ENCODE results near the gene PDZK1IP1.

The PDZK1IP1 gene, protein sequence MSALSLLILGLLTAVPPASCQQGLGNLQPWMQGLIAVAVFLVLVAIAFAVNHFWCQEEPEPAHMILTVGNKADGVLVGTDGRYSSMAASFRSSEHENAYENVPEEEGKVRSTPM

DNA sequence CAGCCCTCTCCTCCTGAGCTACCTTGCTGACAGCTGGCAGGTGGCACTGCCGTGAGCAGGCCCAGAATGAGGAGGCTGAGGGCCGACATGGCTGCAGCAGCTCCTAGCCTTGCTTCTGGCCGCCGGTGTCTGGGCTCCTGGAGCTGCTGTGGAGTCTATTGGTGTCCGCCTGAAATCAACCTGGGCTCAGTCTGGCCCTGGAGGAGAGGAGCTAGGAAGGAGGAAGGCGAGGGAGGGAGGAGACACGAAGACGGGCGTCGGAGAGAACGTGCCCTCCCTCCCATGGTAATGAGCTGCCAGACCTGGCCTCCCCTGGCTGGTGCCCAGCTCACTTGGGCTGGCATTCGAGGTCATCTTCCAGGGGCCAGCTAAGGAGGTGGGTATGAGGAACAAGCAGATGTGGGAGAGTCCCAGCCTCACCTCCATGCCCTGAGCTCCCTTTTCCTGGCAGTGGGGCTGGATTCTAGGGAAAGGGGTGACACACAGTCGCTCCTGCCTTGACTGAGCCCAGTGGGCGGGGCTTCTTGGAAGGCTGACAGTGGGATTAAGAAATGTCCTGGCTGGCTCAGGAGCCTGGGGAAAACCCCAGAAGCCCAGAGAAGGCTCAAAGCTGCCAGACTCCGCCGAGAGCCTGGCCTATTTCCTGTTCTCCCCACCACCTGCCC is at the start of gene PDZK1IP1:
PDZK1IP1 (minus strand) TSS at position 193 of the 665 bp plus-strand sequence; CDS start at position 89, 104 bp downstream.
- Histone ChIP-seq H3K4me1 (ENCODE audit: insufficient read depth, low read length) (no peaks in the 10 kb centered on the region), H3K27me3 (ENCODE audit: insufficient read depth, low read length, poor library complexity) (peaks cover 8% of the 10 kb centered on the region), H3K9ac (ENCODE audit: low read depth, low read length) (no peak within 1 kb of the TSS), H3K36me3 (ENCODE audit: insufficient read depth, low read length) (no peaks in the 10 kb centered on the region), H3K4me2 (ENCODE audit: insufficient read depth, low read length) (no peak within 1 kb of the TSS), H3K79me2 (ENCODE audit: insufficient read depth, low read length) (no peaks in the 10 kb centered on the region), H4K20me1 (ENCODE audit: insufficient read depth, low read length) (0 out of 2 replicates have a peak, but pooled peaks cover 2% of the 10 kb centered on the region), H3K27ac (ENCODE audit: low read length) (no peak within 1 kb of the TSS), H3K4me3 (ENCODE audit: low read depth in 1 of 2, low read length in 2 of 2) (no peak within 1 kb of the TSS), H2AFZ (ENCODE audit: low read depth, low read length) (no peak within 1 kb of the TSS), H3K9me3 (ENCODE audit: insufficient read depth, low read length, severe bottlenecking) (no peaks in the 10 kb centered on the region)
- DNase-seq: no peak
- no peak for ATAC-seq (ENCODE audit: insufficient read depth, low read depth)
- TF ChIP-seq, protein P1, sequence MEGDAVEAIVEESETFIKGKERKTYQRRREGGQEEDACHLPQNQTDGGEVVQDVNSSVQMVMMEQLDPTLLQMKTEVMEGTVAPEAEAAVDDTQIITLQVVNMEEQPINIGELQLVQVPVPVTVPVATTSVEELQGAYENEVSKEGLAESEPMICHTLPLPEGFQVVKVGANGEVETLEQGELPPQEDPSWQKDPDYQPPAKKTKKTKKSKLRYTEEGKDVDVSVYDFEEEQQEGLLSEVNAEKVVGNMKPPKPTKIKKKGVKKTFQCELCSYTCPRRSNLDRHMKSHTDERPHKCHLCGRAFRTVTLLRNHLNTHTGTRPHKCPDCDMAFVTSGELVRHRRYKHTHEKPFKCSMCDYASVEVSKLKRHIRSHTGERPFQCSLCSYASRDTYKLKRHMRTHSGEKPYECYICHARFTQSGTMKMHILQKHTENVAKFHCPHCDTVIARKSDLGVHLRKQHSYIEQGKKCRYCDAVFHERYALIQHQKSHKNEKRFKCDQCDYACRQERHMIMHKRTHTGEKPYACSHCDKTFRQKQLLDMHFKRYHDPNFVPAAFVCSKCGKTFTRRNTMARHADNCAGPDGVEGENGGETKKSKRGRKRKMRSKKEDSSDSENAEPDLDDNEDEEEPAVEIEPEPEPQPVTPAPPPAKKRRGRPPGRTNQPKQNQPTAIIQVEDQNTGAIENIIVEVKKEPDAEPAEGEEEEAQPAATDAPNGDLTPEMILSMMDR (IDR thresholded peaks at IDR 0.05; ENCODE audit: borderline replicate concordance, extremely low read depth, low read length, poor library complexity, severe bottlenecking): no peak
- TF ChIP-seq EZH2 (IDR thresholded peaks at IDR 0.05; ENCODE audit: borderline replicate concordance, low read depth, low read length, severe bottlenecking): no peak

DNA sequence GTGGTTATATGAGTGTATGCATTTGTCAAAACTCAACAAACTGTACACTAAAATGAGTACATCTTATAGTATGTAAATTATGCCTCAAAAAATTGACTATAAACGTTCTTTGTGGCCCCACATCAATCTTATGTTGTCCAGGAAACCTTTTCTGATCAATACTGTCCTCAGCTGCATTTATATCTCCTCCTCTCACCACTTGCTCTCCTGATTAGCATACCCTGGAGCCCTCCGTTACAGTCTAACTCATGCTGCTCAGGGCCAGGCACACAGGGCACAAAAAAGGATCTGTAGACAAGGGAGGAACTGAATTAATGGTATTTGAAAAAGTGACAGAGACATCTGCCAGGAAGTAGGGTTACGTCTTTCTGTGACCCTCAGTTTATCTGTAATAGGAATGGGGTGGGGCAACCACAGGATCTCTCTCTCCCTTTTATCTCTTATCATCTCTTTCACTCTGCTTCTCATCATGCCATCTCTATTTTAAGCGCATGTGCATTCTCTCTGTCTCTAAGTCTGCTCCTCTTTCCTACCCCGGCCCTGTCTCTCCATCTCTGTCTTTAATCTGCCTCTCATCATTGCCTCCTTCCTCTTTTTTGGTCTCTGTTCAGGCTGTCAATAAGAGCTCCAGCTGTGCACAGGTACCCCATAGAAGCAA is 49.2 kb upstream of the PDZK1IP1 start:
- Histone ChIP-seq H3K4me1 (ENCODE audit: insufficient read depth, low read length) (no peaks in the 10 kb centered on the region), H2AFZ (ENCODE audit: low read depth, low read length) (no peak overlapping the region), H3K4me3 (ENCODE audit: low read depth in 1 of 2, low read length in 2 of 2) (no peak overlapping the region), H3K4me2 (ENCODE audit: insufficient read depth, low read length) (no peak overlapping the region), H3K9me3 (ENCODE audit: insufficient read depth, low read length, severe bottlenecking) (no peaks in the 10 kb centered on the region), H3K9ac (ENCODE audit: low read depth, low read length) (no peak overlapping the region), H4K20me1 (ENCODE audit: insufficient read depth, low read length) (no peaks in the 10 kb centered on the region), H3K27ac (ENCODE audit: low read length) (no peak overlapping the region), H3K27me3 (ENCODE audit: insufficient read depth, low read length, poor library complexity) (peaks cover 10% of the 10 kb centered on the region), H3K36me3 (ENCODE audit: insufficient read depth, low read length) (no peaks in the 10 kb centered on the region), H3K79me2 (ENCODE audit: insufficient read depth, low read length) (no peaks in the 10 kb centered on the region)
- TF ChIP-seq EZH2 (IDR thresholded peaks at IDR 0.05; ENCODE audit: borderline replicate concordance, low read depth, low read length, severe bottlenecking): no peak
- TF ChIP-seq, protein P1 (IDR thresholded peaks at IDR 0.05; ENCODE audit: borderline replicate concordance, extremely low read depth, low read length, poor library complexity, severe bottlenecking): no peak
- no peak for DNase-seq
- ATAC-seq (ENCODE audit: insufficient read depth, low read depth): peak; percentile 66

DNA sequence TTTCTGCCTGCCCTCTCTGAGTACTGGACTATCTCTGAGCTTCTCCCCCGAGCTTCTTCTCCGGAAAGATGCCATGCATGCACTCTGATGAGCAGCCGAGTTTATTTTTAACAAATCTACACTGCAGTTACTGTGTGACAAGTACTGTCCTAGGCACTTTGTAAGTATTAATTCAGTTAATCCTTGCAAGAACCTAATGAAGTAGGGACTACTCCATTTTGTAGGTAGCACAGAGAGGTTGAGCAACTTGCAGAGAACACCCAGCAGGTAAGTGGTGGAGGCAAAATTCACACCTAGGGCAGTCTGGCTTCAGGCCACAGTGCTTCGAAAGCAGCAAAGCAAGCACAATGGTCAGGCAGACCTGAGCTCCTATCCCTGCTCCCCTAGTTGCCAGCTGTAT is 46.0 kb upstream of the PDZK1IP1 start:
- H3K9ac ChIP-seq (ENCODE audit: low read depth, low read length): no peak overlapping the region
- H4K20me1 ChIP-seq (ENCODE audit: insufficient read depth, low read length): no peaks in the 10 kb centered on the region
- DNase-seq: no peak
- no peak overlapping the region for H3K4me2 ChIP-seq (ENCODE audit: insufficient read depth, low read length)
- no peak overlapping the region for H3K4me3 ChIP-seq (ENCODE audit: low read depth in 1 of 2, low read length in 2 of 2)
- ATAC-seq (ENCODE audit: insufficient read depth, low read depth): no peak
- no peaks in the 10 kb centered on the region for H3K36me3 ChIP-seq (ENCODE audit: insufficient read depth, low read length)
- no peaks in the 10 kb centered on the region for H3K9me3 ChIP-seq (ENCODE audit: insufficient read depth, low read length, severe bottlenecking)
- no peaks in the 10 kb centered on the region for H3K79me2 ChIP-seq (ENCODE audit: insufficient read depth, low read length)
- TF ChIP-seq, protein P1 (IDR thresholded peaks at IDR 0.05; ENCODE audit: borderline replicate concordance, extremely low read depth, low read length, poor library complexity, severe bottlenecking): no peak
- no peak for TF ChIP-seq EZH2 (IDR thresholded peaks at IDR 0.05; ENCODE audit: borderline replicate concordance, low read depth, low read length, severe bottlenecking)
- H3K27me3 ChIP-seq (ENCODE audit: insufficient read depth, low read length, poor library complexity): no peaks in the 10 kb centered on the region
- no peaks in the 10 kb centered on the region for H3K4me1 ChIP-seq (ENCODE audit: insufficient read depth, low read length)
- no peak overlapping the region for H2AFZ ChIP-seq (ENCODE audit: low read depth, low read length)
- H3K27ac ChIP-seq (ENCODE audit: low read length): no peak overlapping the region

Measured in DND-41 (cell line).